ENCODE results near the gene RTBDN. TPM values are rescaled to one million over a fixed set of nuclear protein-coding genes. Genes with fewer than 3 reads are reported as not detected.

Gene RTBDN
- total RNA-seq, 1 donor from 2014 or later = not detected

GRCh38 chr19:12838886-12839756, 4.7 kb upstream of the RTBDN start:
- Histone ChIP-seq H3F3A (ENCODE audit: low read depth) (peaks cover 63% of the 10 kb centered on the region), H3K36me3 (no peaks in the 10 kb centered on the region), H2AFZ (replicated peaks) (peak overlapping the region; percentile 95), H3K4me3 (peak overlapping the region; percentile 97), H3K27ac (no peak overlapping the region), H3K4me2 (peak overlapping the region; percentile 97), H3K9me3 (ENCODE audit: low read depth) (no peaks in the 10 kb centered on the region), H4K20me1 (ENCODE audit: low read depth) (peaks cover 22% of the 10 kb centered on the region), H3K79me2 (ENCODE audit: low read depth) (no peaks in the 10 kb centered on the region), H3K4me1 (peaks cover 4% of the 10 kb centered on the region), H3K9ac (no peak overlapping the region), H3K27me3 (peaks cover 53% of the 10 kb centered on the region)
- Mint-ChIP-seq H3K9me3 (no peaks in the 10 kb centered on the region), H3K4me3 (peak overlapping the region; percentile 90), H3K36me3 (peaks cover 2% of the 10 kb centered on the region), H3K27ac (peak overlapping the region; percentile 51), H3K4me1 (peaks cover 49% of the 10 kb centered on the region), H3K27me3 (ENCODE audit: insufficient read depth, low read depth) (peaks cover 53% of the 10 kb centered on the region)
- no peak for TF ChIP-seq CTCF (IDR thresholded peaks at IDR 0.05)
- TF ChIP-seq EZH2 (IDR thresholded peaks at IDR 0.05) = no peak
- no peak for TF ChIP-seq EZH2phosphoT487 (IDR thresholded peaks at IDR 0.05)
- peak; percentile 23 for DNase-seq (ENCODE audit: low spot score)

- peaks cover 2% of the 10 kb centered on the region for H3K36me3 Mint-ChIP-seq
- peak; percentile 91 for DNase-seq (ENCODE audit: low spot score)
- no peaks in the 10 kb centered on the region for H3K9me3 ChIP-seq (ENCODE audit: low read depth)
- H4K20me1 ChIP-seq (ENCODE audit: low read depth) = peaks cover 24% of the 10 kb centered on the region
- H2AFZ ChIP-seq (replicated peaks) = peak within 1 kb of the TSS; percentile 95
- H3K9ac ChIP-seq = no peak within 1 kb of the TSS
- H3K4me3 ChIP-seq = peak within 1 kb of the TSS; percentile 97
- H3K4me1 ChIP-seq = peaks cover 4% of the 10 kb centered on the region
- H3K27ac Mint-ChIP-seq = peak within 1 kb of the TSS; percentile 51
- peaks cover 61% of the 10 kb centered on the region for H3K27me3 ChIP-seq
- TF ChIP-seq EZH2 (IDR thresholded peaks at IDR 0.05) = peak; percentile 32
- no peak for TF ChIP-seq EZH2phosphoT487 (IDR thresholded peaks at IDR 0.05)
- TF ChIP-seq CTCF (IDR thresholded peaks at IDR 0.05) = peak; percentile 66
- peak within 1 kb of the TSS; percentile 90 for H3K4me3 Mint-ChIP-seq
- H3K9me3 Mint-ChIP-seq = no peaks in the 10 kb centered on the region
- no peaks in the 10 kb centered on the region for H3K79me2 ChIP-seq (ENCODE audit: low read depth)
- peak within 1 kb of the TSS; percentile 97 for H3K4me2 ChIP-seq
- no peaks in the 10 kb centered on the region for H3K36me3 ChIP-seq
- peaks cover 54% of the 10 kb centered on the region for H3K27me3 Mint-ChIP-seq (ENCODE audit: insufficient read depth, low read depth)
- peaks cover 68% of the 10 kb centered on the region for H3F3A ChIP-seq (ENCODE audit: low read depth)
- peaks cover 50% of the 10 kb centered on the region for H3K4me1 Mint-ChIP-seq
- no peak within 1 kb of the TSS for H3K27ac ChIP-seq
These were observed 4.0 kb upstream of the RTBDN start, which contains the start of gene MAST1 for GRCh38 chr19:12838182-12838885. Gene MAST1, plus strand, starts transcription at chr19:12838515. Its CDS starts 58 bp downstream, at chr19:12838573.

- DNase-seq (ENCODE audit: low spot score) = no peak
- Mint-ChIP-seq H3K4me3 (peak overlapping the region; percentile 85), H3K36me3 (peaks cover 2% of the 10 kb centered on the region), H3K27ac (no peak overlapping the region), H3K9me3 (no peaks in the 10 kb centered on the region), H3K27me3 (ENCODE audit: insufficient read depth, low read depth) (peaks cover 58% of the 10 kb centered on the region), H3K4me1 (peaks cover 52% of the 10 kb centered on the region)
- H3K27ac ChIP-seq = no peak overlapping the region
- peaks cover 35% of the 10 kb centered on the region for H4K20me1 ChIP-seq (ENCODE audit: low read depth)
- H3K79me2 ChIP-seq (ENCODE audit: low read depth) = no peaks in the 10 kb centered on the region
- H3K4me2 ChIP-seq = no peak overlapping the region
- H2AFZ ChIP-seq (replicated peaks) = no peak overlapping the region
- TF ChIP-seq CTCF (IDR thresholded peaks at IDR 0.05) (no peak), EZH2 (IDR thresholded peaks at IDR 0.05) (no peak), EZH2phosphoT487 (IDR thresholded peaks at IDR 0.05) (no peak)
- H3K27me3 ChIP-seq = peaks cover 72% of the 10 kb centered on the region
- no peaks in the 10 kb centered on the region for H3K36me3 ChIP-seq
- H3K4me1 ChIP-seq = peaks cover 4% of the 10 kb centered on the region
- no peak overlapping the region for H3K4me3 ChIP-seq
- peaks cover 78% of the 10 kb centered on the region for H3F3A ChIP-seq (ENCODE audit: low read depth)
- H3K9ac ChIP-seq = no peak overlapping the region
- no peaks in the 10 kb centered on the region for H3K9me3 ChIP-seq (ENCODE audit: low read depth)
These were observed 2.8 kb upstream of the RTBDN start for GRCh38 chr19:12837225-12837624.

Measured in neural progenitor cell (in vitro differentiated cells).